IMR-90 (cell line): ENCODE data around the gene MCF2L2. TPM values are rescaled to one million over a fixed set of nuclear protein-coding genes. Genes with fewer than 3 reads are reported as not detected.

ENCODE experiments used
- ATAC-seq: fragments of 200-7000 bp; cut with Tn5 transposase; 2 replicates; pipeline ENCODE4 v1.9.1; 2020; ENCODE audit warnings: low read depth, mild to moderate bottlenecking, moderate library complexity
- BruUV-seq: library from RNA; stranded (reverse); fragments of 400-500 nt; replicated peaks from 2 replicates; lab custom pipeline; 2021; lab: Mats Ljungman, UMichigan
- CTCF ChIA-PET: fragments of 300-600 bp; formaldehyde crosslinking; extraction: SDS; loops from one replicate; lab custom pipeline; 2021; ENCODE audit warnings: antibody characterized with exemption; lab: Yijun Ruan, JAX
- POLR2A ChIA-PET: fragments of 300-600 bp; sonication (Branson Sonifier 250); formaldehyde crosslinking; loops from one replicate; lab custom pipeline; 2022; ENCODE audit warnings: antibody characterized with exemption; ENCODE audit not compliant: unreplicated experiment; lab: Charles Lee
- DNase-seq: peaks from one replicate; pipeline ENCODE4 v3.0.0; 2013
- H2AFZ ChIP-seq: replicated peaks from 2 replicates; pipeline ENCODE3; 2013; ENCODE audit warnings: low read length, mild to moderate bottlenecking; ENCODE audit not compliant: poor library complexity
- H2AK5ac ChIP-seq: 2 replicates; pipeline ENCODE4 v1.6.1; 2013; ENCODE audit warnings: low read depth, low read length, inconsistent platforms
- H2AK9ac ChIP-seq: replicated peaks from 2 replicates; pipeline ENCODE3; 2013; ENCODE audit warnings: mild to moderate bottlenecking, low read depth, low read length, moderate library complexity; ENCODE audit not compliant: poor library complexity
- H2BK120ac ChIP-seq: 2 replicates; pipeline ENCODE4 v1.6.1; 2013; ENCODE audit warnings: low read depth, low read length, inconsistent platforms
- H2BK15ac ChIP-seq: 3 replicates; pipeline ENCODE4 v1.6.1; 2013; ENCODE audit warnings: low read depth, low read length, inconsistent platforms
- H2BK20ac ChIP-seq: 2 replicates; pipeline ENCODE4 v1.6.1; 2013; ENCODE audit warnings: low read depth, mild to moderate bottlenecking, inconsistent platforms, low read length, moderate library complexity
- H2BK5ac ChIP-seq: 2 replicates; pipeline ENCODE4 v1.6.1; 2013; ENCODE audit warnings: mild to moderate bottlenecking, low read depth, low read length, inconsistent platforms; ENCODE audit not compliant: poor library complexity, severe bottlenecking
- H3K14ac ChIP-seq: replicated peaks from 2 replicates; pipeline ENCODE4 v1.6.1; 2013; ENCODE audit warnings: low read depth, low read length, inconsistent platforms
- H3K18ac ChIP-seq: 2 replicates; pipeline ENCODE4 v1.6.1; 2013; ENCODE audit warnings: low read depth, low read length, control low read depth
- H3K23ac ChIP-seq: 2 replicates; pipeline ENCODE4 v1.6.1; 2013; ENCODE audit warnings: low read depth, low read length, inconsistent platforms
- H3K27ac ChIP-seq: 2 replicates; pipeline ENCODE4 v1.5.1; 2013; ENCODE audit warnings: mild to moderate bottlenecking, control low read depth, low read length; ENCODE audit not compliant: insufficient read depth
- H3K27me3 ChIP-seq: 2 replicates; pipeline ENCODE4 v1.6.1; 2013; ENCODE audit warnings: low read length; ENCODE audit not compliant: control insufficient read depth, insufficient read depth
- H3K36me3 ChIP-seq: 2 replicates; pipeline ENCODE4 v1.6.1; 2013; ENCODE audit warnings: low read length, mixed read lengths; ENCODE audit not compliant: control insufficient read depth, insufficient read depth
- H3K4ac ChIP-seq: 2 replicates; pipeline ENCODE4 v1.6.1; 2013; ENCODE audit warnings: low read depth, low read length, inconsistent platforms
- H3K4me1 ChIP-seq: 2 replicates; pipeline ENCODE4 v1.6.1; 2013; ENCODE audit warnings: low read length, mixed read lengths; ENCODE audit not compliant: control insufficient read depth, insufficient read depth
- H3K4me2 ChIP-seq: 2 replicates; pipeline ENCODE4 v1.6.1; 2013; ENCODE audit warnings: low read depth, mild to moderate bottlenecking, control low read depth, low read length, moderate library complexity
- H3K4me3 ChIP-seq: 2 replicates; pipeline ENCODE4 v1.5.1; 2013; ENCODE audit warnings: low read depth, mild to moderate bottlenecking, control low read depth, low read length, moderate library complexity; ENCODE audit not compliant: insufficient read depth
- H3K56ac ChIP-seq: 2 replicates; pipeline ENCODE4 v1.6.1; 2013; ENCODE audit warnings: low read length, inconsistent platforms; ENCODE audit not compliant: insufficient read depth; ENCODE audit errors: extremely low read depth
- H3K79me1 ChIP-seq, 2 experiments: 2 replicates each; pipeline ENCODE4 v1.6.1; 2013; ENCODE audit warnings: low read length in 2 of 2, inconsistent platforms in 1 of 2, low read depth in 1 of 2
- H3K9ac ChIP-seq: 2 replicates; pipeline ENCODE4 v1.6.1; 2013; ENCODE audit warnings: low read depth, low read length, control low read depth
- H3K9me1 ChIP-seq: 2 replicates; pipeline ENCODE4 v1.6.1; 2013; ENCODE audit warnings: low read length, inconsistent platforms; ENCODE audit not compliant: insufficient read depth
- H3K9me3 ChIP-seq: 2 replicates; pipeline ENCODE4 v1.6.1; 2013; ENCODE audit warnings: low read length; ENCODE audit not compliant: control insufficient read depth, insufficient read depth
- H4K20me1 ChIP-seq: 2 replicates; pipeline ENCODE4 v1.6.1; 2013; ENCODE audit warnings: low read length, inconsistent platforms; ENCODE audit not compliant: insufficient read depth
- H4K5ac ChIP-seq: 2 replicates; pipeline ENCODE4 v1.6.1; 2013; ENCODE audit warnings: mild to moderate bottlenecking, low read depth, low read length, control low read depth
- H4K8ac ChIP-seq, 2 experiments: 2 replicates each; pipeline ENCODE4 v1.6.1; 2013; ENCODE audit warnings: low read depth in 2 of 2, low read length in 2 of 2, control low read depth in 1 of 2, inconsistent platforms in 1 of 2
- H4K91ac ChIP-seq: 2 replicates; pipeline ENCODE4 v1.6.1; 2013; ENCODE audit warnings: low read depth, low read length, inconsistent platforms; ENCODE audit not compliant: insufficient read depth
- BHLHE40 ChIP-seq: fragments of 150-350 bp; IDR thresholded peaks from 2 replicates; pipeline ENCODE4 v1.6.1; 2016; ENCODE audit warnings: mild to moderate bottlenecking, low read depth, low read length
- MAZ ChIP-seq: IDR thresholded peaks from 2 replicates; pipeline ENCODE4 v1.6.1; 2012; ENCODE audit warnings: low read depth, mild to moderate bottlenecking, low read length, improper control_type of control experiment, moderate library complexity, borderline replicate concordance
- RCOR1 ChIP-seq: IDR thresholded peaks from 2 replicates; pipeline ENCODE4 v1.6.1; 2012; ENCODE audit warnings: mild to moderate bottlenecking, low read length, improper control_type of control experiment; ENCODE audit not compliant: insufficient replicate concordance
- RFX5 ChIP-seq: IDR thresholded peaks from 2 replicates; pipeline ENCODE4 v1.8.0; 2012; ENCODE audit warnings: low read depth, mild to moderate bottlenecking, low read length, moderate library complexity
- WGBS, 2 experiments: methylation state at CpG; one replicate each; pipeline versions ENCODE4 v1.1.5 to v1.1.7; 2013; ENCODE audit warnings: missing lambda C conversion rate in 2 of 2; ENCODE audit not compliant: insufficient read length in 1 of 2; ENCODE audit errors: extremely low coverage in 2 of 2; 5-methylcytosine and 5-hydroxymethylcytosine counted together
- dilution Hi-C: fragments of 300-500 bp; cut with HindIII; formaldehyde crosslinking; loops from one replicate; pipeline ENCODE4 v1.14.3; 2018; ENCODE audit warnings: low sequenced_read_pairs; ENCODE audit not compliant: unreplicated experiment
- in situ Hi-C: fragments of 300-500 bp; cut with MboI; formaldehyde crosslinking; loops from 3 replicates; pipeline ENCODE4 v1.14.3; 2019; ENCODE audit warnings: low sequenced_read_pairs, inconsistent platforms, mixed read lengths
- intact Hi-C: fragments of 100-400 bp; cut with micrococcal nuclease; formaldehyde crosslinking; loops from 2 replicates; pipeline ENCODE4 v1.10.0; 2022
- polyA plus RNA-seq, 3 experiments: library from polyadenylated mRNA; depleted of rRNA; stranded (reverse); fragments of >200 nt; gene quantifications; 2 replicates each; pipeline ENCODE4 v1.2.3, GENCODE V29; 2012; ENCODE audit warnings: low replicate concordance in 1 of 3
- total RNA-seq: library from RNA; depleted of rRNA; stranded (reverse); fragments of >200 nt; gene quantifications from 2 replicates; pipeline ENCODE4 v1.2.3, GENCODE V29; 2012
- TF ChIP-seq, protein P1 (sequence below): fragments of 150-350 bp; IDR thresholded peaks from 2 replicates; pipeline ENCODE4 v1.6.1; 2016; ENCODE audit warnings: low read depth, mild to moderate bottlenecking, low read length, moderate library complexity, borderline replicate concordance

Gene MCF2L2
- total and polyA plus RNA-seq, 2 of the 4 experiments (the other 2 are of a cell fraction) = under 0.01 TPM; not detected in 1

DNA sequence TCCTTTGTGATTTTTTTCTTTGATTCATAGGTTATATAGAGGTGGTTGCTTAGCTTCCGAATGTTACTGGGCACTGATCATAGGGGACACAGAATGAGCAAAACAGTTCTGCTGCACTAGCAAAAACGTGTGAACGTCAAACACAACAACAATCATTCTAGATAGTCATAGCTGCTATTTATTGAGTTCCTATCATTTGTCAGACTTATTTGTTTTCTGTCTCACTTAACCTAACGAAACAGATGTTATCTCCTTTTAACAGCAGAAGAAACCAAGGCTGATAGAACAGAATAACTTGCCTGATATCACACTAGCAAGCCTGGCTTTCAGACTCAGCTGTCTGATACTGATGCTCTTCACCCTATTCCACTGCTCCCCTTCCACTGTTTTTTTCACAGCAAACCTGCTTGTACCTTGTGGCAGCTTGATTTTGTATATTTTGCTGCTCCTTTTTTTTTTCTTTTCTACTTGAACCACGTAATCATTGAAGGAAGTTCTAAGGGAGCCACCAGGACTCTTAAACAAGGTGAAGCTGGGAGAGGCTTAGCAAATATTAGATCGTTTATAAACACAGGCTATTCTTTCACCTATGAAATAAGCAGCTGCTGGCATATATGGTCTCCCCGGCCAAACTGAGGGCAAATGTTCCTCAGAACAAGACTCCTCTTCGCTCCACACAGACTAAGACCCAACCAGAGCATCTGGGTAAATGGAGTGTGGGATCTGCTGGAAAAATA lies 78.8 kb downstream of the MCF2L2 start:
- no peaks in the 10 kb centered on the region for H3K36me3 ChIP-seq
- H3K18ac ChIP-seq = no peak overlapping the region
- H3K4me1 ChIP-seq = no peaks in the 10 kb centered on the region
- no peaks in the 10 kb centered on the region for H3K79me1 ChIP-seq
- no peak overlapping the region for H2BK15ac ChIP-seq
- dilution Hi-C loops = no loop called here
- no peak overlapping the region for H2AFZ ChIP-seq
- no peak overlapping the region for H3K4me2 ChIP-seq
- POLR2A ChIA-PET = no interaction called here
- no peak for DNase-seq
- no peak for TF ChIP-seq RCOR1
- no peak for TF ChIP-seq RFX5
- TF ChIP-seq BHLHE40 = no peak
- TF ChIP-seq, protein P1, sequence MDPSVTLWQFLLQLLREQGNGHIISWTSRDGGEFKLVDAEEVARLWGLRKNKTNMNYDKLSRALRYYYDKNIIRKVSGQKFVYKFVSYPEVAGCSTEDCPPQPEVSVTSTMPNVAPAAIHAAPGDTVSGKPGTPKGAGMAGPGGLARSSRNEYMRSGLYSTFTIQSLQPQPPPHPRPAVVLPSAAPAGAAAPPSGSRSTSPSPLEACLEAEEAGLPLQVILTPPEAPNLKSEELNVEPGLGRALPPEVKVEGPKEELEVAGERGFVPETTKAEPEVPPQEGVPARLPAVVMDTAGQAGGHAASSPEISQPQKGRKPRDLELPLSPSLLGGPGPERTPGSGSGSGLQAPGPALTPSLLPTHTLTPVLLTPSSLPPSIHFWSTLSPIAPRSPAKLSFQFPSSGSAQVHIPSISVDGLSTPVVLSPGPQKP = no peak
- no peak for TF ChIP-seq MAZ
- H3K56ac ChIP-seq = no peak overlapping the region
- peaks cover 8% of the 10 kb centered on the region; the same call in 1 of the 2 replicates for H3K27me3 ChIP-seq
- H2AK5ac ChIP-seq = no peak overlapping the region
- no peak overlapping the region for H3K27ac ChIP-seq
- intact Hi-C loops = no loop called here
- no peak for ATAC-seq
- no peak overlapping the region for H4K91ac ChIP-seq
- BruUV-seq = no TSS peak
- H4K8ac ChIP-seq = no peak overlapping the region
- H2BK120ac ChIP-seq = no peak overlapping the region
- no peak overlapping the region for H3K4me3 ChIP-seq
- H3K14ac ChIP-seq = no peak overlapping the region
- H2BK5ac ChIP-seq = no peak overlapping the region
- no peaks in the 10 kb centered on the region for H3K9me1 ChIP-seq
- CTCF ChIA-PET = interaction anchor here (0.7 kb wide), 1 partner anchor 32 kb away, joined by 13 read pairs; no protein-coding TSS in a partner anchor
- H2BK20ac ChIP-seq = no peak overlapping the region
- no peaks in the 10 kb centered on the region for H4K20me1 ChIP-seq
- no peak overlapping the region for H2AK9ac ChIP-seq
- in situ Hi-C loops = no loop called here
- no peak overlapping the region for H4K5ac ChIP-seq
- H3K4ac ChIP-seq = no peak overlapping the region
- WGBS, 2 experiments = 24% methylated on average over 3 of the region's 8 CpGs; no CpG with 5 or more reads in 1 of the 2 experiments
- H3K9ac ChIP-seq = no peak overlapping the region
- H3K9me3 ChIP-seq = no peaks in the 10 kb centered on the region
- no peak overlapping the region for H3K23ac ChIP-seq
